Stimulated activated CD4-positive, alpha-beta T cell treated with anti-CD3 and anti-CD28 coated beads, Interleukin-2, amount 100 ng/mL, for 4 hours (primary cell): ENCODE data around the gene SQSTM1.
"Not testable (repeated sequence)": the region's sequence is repeated elsewhere in the genome, so short reads cannot be mapped to it uniquely, and the experiment has no call there.

Experiments used
- DNase-seq: peaks from one replicate; pipeline ENCODE4 v3.0.0-alpha.2; 2020; ENCODE audit warnings: low read depth

Gene SQSTM1

GRCh38 chr5:179827680-179828079 lies 7.0 kb downstream of the SQSTM1 start:
- peak; percentile 46 for DNase-seq

GRCh38 chr5:179828756-179829421 lies 8.2 kb downstream of the SQSTM1 start:
- no peak for DNase-seq

DNA sequence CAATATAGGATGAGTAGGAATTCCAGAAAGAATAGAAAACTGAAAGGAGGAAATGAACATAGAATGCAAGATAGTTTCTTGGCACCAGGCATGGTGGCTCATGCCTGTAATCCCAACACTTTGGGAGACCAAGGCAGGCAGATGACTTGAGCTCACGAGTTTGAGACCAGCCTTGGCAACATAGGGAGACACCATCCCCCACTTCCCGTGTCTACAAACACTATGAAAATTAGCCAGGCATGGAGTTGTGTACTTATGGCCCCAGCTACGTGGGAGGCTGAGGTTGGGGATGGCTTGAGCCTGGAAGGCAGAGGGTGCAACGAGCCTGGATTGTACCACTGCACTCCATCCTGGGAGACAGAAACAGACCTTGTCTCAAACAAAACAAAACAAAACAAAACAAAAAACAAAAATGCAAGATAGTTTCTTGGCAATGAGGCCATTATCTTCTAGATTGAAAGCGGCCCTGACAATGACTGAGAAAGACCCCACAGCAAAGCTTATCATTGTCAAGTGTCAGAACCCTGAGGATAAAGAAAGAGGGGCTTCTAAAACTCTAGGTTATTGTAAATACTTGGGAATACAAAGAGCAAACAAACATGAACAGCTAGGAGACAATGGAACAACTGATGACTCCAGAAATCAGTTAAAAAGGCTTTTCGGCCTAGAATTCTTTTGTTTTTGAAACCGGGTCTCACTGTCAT lies 9.2 kb downstream of the SQSTM1 start:
- DNase-seq: no peak

DNA sequence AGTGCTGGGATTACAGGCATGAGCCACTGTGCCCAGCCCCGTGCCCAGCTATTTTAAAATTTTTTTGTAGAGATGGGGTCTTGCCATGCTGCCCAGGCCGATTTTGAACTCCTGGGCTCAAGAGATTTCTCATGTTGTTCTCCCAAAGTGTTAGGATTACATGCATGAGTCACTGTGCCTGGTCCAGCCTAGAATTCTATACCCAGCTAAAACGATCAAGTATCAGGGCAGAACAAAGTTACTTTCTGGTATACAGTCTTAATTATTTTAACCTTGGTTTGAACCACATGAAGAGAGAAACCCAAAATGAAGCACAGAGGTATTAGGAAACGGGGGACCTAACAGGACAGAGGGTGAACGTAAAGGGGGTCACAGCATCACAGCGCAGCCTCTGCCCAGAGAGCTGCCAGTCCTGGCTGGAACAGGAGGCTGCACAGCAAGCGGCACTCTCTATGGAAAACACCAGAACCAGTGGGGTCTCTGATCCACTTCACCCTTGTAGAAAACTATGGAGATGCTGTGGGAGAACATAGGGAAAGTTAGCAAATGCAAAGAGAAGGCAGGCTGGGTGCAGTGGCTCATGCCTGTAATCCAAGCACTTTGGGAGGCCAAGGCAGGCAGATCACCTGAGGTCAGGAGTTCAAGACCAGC lies 10.2 kb downstream of the SQSTM1 start:
- no peak for DNase-seq

- DNase-seq: no peak
These were observed 11.5 kb downstream of the SQSTM1 start for GRCh38 chr5:179832039-179832745.

GRCh38 chr5:179833056-179833708 lies 12.5 kb downstream of the SQSTM1 start:
- DNase-seq: no peak

- no peak for DNase-seq
These were observed 13.0 kb downstream of the SQSTM1 start for GRCh38 chr5:179833709-179834070.

DNA sequence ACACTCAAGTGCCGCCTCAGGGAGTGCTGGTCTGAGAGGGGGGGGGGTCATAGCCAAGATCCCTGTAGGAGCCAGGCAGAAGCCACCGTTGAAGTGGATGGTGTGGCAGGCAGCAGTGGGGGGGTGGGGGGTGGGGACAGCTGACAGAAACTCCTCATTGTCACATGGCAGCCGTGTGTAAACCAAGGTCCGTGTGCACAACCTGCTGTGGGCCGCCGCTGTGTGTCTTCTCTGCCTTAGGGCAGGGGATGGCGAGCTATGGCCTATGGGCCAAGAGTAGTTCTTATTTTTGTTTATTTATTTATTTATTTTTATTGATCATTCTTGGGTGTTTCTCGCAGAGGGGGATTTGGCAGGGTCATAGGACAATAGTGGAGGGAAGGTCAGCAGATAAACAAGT lies 13.4 kb downstream of the SQSTM1 start:
- DNase-seq: no peak

DNA sequence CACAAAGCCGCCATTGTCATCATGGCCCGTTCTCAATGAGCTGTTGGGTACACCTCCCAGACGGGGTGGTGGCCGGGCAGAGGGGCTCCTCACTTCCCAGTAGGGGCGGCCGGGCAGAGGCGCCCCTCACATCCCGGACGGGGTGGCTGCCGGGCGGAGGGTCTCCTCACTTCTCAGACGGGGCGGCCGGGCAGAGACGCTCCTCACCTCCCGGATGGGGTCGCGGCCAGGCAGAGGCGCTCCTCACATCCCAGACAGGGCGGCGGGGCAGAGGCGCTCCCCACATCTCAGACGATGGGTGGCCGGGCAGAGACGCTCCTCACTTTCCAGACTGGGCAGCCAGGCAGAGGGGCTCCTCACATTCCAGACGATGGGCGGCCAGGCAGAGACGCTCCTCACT lies 14.2 kb downstream of the SQSTM1 start:
- not testable (repeated sequence) for DNase-seq

GRCh38 chr5:179836225-179837019 lies 15.7 kb downstream of the SQSTM1 start:
- DNase-seq: peak; percentile 44

DNA sequence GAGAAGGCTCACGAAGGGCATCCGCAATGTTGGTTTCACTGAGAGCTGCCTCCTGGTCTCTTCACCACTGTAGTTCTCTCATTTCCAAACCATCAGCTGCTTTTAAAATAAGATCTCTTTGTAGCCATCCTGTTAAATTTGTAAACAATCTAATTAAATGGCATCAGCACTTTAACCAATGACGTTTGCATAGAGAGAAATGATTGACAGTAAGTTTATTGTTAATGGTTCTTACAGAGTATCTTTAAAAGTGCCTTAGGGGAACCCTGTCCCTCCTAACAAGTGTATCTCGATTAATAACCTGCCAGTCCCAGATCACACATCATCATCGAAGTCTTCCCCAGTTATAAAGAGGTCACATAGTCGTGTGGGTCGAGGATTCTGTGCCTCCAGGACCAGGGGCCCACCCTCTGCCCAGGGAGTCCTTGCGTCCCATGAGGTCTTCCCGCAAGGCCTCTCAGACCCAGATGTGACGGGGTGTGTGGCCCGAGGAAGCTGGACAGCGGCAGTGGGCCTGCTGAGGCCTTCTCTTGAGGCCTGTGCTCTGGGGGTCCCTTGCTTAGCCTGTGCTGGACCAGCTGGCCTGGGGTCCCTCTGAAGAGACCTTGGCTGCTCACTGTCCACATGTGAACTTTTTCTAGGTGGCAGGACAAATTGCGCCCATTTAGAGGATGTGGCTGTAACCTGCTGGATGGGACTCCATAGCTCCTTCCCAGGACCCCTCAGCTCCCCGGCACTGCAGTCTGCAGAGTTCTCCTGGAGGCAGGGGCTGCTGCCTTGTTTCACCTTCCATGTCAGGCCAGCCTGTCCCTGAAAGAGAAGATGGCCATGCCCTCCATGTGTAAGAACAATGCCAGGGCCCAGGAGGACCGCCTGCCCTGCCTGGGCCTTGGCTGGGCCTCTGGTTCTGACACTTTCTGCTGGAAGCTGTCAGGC lies 16.6 kb downstream of the SQSTM1 start:
- DNase-seq: no peak

GRCh38 chr5:179839328-179840256 lies 18.9 kb downstream of the SQSTM1 start:
- no peak for DNase-seq

DNA sequence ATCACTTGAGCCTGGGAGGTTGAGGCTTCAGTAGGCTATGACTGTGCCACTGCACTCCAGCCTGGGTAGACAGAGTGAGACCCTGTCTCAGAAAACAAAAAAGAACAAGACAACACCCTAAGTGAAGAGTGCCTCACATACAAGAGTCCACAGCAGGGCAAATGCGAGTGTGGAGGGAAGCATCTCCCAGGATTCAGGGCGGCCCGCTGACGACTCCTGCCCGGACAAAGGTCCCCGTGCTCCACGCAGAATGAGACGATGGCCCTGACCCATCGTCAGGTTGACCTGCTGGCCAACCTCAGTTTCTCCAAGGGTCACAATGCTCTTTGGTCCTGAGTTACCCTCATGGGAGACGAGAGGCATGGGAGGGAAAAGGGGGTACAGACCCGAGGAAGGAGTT lies 19.6 kb downstream of the SQSTM1 start:
- no peak for DNase-seq

GRCh38 chr5:179840766-179841165 lies 20.1 kb downstream of the SQSTM1 start:
- DNase-seq: no peak

- DNase-seq: no peak
These were observed 20.9 kb downstream of the SQSTM1 start for GRCh38 chr5:179841621-179842020.

DNA sequence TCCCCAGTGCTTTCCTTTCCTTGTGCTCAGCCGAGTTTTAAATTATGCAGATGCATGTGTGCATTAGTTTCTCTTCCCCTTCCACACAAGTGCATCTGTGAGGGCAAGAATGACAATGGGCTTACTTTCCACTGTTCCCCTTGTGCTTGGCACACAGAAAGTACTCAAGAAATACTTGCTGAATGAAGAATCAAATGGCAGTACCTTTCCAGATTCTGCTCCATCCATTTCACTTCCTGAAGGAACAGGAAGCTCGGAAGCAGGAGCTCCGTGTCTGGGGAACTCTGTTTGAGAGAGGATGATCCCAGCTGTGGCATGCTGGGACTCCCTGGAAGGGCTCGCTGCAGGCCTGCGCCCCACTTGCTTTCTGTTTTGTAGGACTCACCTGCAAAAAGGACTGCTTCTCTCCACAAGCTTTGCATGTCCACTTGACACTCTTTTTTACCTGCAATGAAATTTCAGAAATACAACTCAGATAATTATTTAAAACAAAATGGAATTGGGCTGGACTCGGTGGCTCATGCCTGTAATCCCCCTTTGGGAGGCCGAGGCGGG lies 32.4 kb downstream of the SQSTM1 start:
- DNase-seq: no peak

DNA sequence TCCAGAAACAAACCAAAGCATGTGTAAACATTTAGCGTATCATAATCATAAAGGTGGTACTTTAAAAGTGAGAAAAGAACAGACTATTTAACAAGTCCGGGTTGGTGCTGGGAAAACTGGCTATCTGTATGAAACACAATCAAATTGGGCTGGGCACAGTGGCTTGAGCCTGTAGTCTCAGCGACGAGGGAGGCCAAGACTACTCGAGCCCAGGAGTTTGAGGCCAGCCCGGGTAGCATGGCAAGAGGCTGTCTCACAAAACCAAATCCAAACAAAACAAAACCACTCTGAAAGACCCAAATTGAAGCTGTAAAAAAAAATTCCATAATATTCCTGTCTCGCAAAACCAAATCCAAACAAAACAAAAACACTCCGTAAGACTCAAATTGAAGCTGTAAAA lies 33.7 kb downstream of the SQSTM1 start:
- DNase-seq: no peak

DNA sequence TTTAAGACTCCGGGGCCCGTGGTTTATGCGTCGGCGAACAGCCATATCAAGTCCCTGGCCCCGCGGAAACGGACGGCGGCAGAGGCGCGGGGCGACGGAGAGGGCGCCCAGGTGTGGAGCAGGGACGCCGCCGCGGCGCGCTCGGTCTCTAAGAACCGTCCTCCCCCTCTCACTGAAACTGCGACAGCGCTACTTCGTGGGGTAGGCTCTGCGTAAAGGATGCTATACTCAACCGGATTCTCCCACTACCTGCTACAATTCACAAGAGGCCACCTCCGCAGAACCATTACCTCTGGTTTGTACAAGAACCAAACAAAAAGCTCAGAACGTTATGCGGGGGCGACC lies 37.5 kb downstream of the SQSTM1 start:
- DNase-seq: peak; percentile 71
